Endodermal cell (in vitro differentiated cells): ENCODE measurements around the gene AKT1S1. TPM values are rescaled to one million over a fixed set of nuclear protein-coding genes. Genes with fewer than 3 reads are reported as not detected.
"Not testable (repeated sequence)": the region's sequence is repeated elsewhere in the genome, so short reads cannot be mapped to it uniquely, and the experiment has no call there.

ENCODE experiments used
- DNase-seq: peaks from one replicate; pipeline ENCODE4 v3.0.0-alpha.2; 2017
- H3K27ac ChIP-seq: 2 replicates; pipeline ENCODE4 v1.5.1; 2013; ENCODE audit warnings: mild to moderate bottlenecking, low read depth, low read length, moderate library complexity
- H3K27me3 ChIP-seq: 2 replicates; pipeline ENCODE4 v1.6.1; 2013; ENCODE audit warnings: mild to moderate bottlenecking, low read length, moderate library complexity; ENCODE audit not compliant: insufficient read depth, control insufficient read depth, poor library complexity, severe bottlenecking
- H3K36me3 ChIP-seq: 2 replicates; pipeline ENCODE4 v1.7.0; 2013; ENCODE audit warnings: mild to moderate bottlenecking, low read length, moderate library complexity; ENCODE audit not compliant: control insufficient read depth, insufficient read depth
- H3K4me1 ChIP-seq: one replicate; pipeline ENCODE4 v1.7.0; 2013; ENCODE audit warnings: low read length; ENCODE audit not compliant: control insufficient read depth, insufficient read depth
- H3K4me3 ChIP-seq: 2 replicates; pipeline ENCODE4 v1.5.1; 2013; ENCODE audit warnings: mild to moderate bottlenecking, low read length, moderate library complexity
- H3K9ac ChIP-seq: 2 replicates; pipeline ENCODE4 v1.6.1; 2013; ENCODE audit warnings: mild to moderate bottlenecking, low read length, moderate library complexity; ENCODE audit not compliant: poor library complexity, severe bottlenecking; ENCODE audit errors: extremely low read depth
- H3K9me3 ChIP-seq: 2 replicates; pipeline ENCODE4 v1.6.1; 2013; ENCODE audit warnings: mild to moderate bottlenecking, low read length, moderate library complexity; ENCODE audit not compliant: control insufficient read depth
- H3K27ac Mint-ChIP-seq: 2 replicates; pipeline ENCODE4 v1.8.0; 2020; ENCODE audit warnings: mixed read lengths
- H3K27me3 Mint-ChIP-seq: 2 replicates; pipeline ENCODE4 v1.8.0; 2021; ENCODE audit warnings: mild to moderate bottlenecking, mixed read lengths; ENCODE audit not compliant: insufficient read depth
- H3K36me3 Mint-ChIP-seq: 2 replicates; pipeline ENCODE4 v1.8.0; 2020; ENCODE audit warnings: low read depth, mixed read lengths
- H3K4me1 Mint-ChIP-seq: 2 replicates; pipeline ENCODE4 v1.8.0; 2020; ENCODE audit warnings: mixed read lengths
- H3K4me3 Mint-ChIP-seq: 2 replicates; pipeline ENCODE4 v1.8.0; 2020; ENCODE audit warnings: mild to moderate bottlenecking, moderate library complexity, mixed read lengths
- H3K9me3 Mint-ChIP-seq: 2 replicates; pipeline ENCODE4 v1.8.0; 2020; ENCODE audit warnings: mild to moderate bottlenecking, mixed read lengths
- WGBS, 2 experiments: methylation state at CpG; one replicate each; pipeline versions ENCODE4 v1.1.5 to v1.1.7; 2013; ENCODE audit warnings: missing lambda C conversion rate in 2 of 2, mixed read lengths in 1 of 2; ENCODE audit not compliant: insufficient coverage in 1 of 2, insufficient read length in 1 of 2; 5-methylcytosine and 5-hydroxymethylcytosine counted together
- microRNA-seq: library from miRNA; unstranded; fragments of <30 nt; microRNA quantifications from one replicate; pipeline ENCODE4 v1.2.0, GENCODE V29; 2020; ENCODE audit warnings: borderline microRNAs expressed
- total RNA-seq, 2 donors: library from RNA; stranded (reverse); fragmentation: NEBNext Ultra II Directional in 1 of 2; extraction: Animal tissue kit (Norgen Biotek cat#: 25700) in 1 of 2; gene quantifications; 2 replicates in 1 of 2; 3 replicates in 1 of 2; pipeline ENCODE4 v1.2.1, GENCODE V29; 2021
- TF ChIP-seq, protein P1 (sequence below): fragments of 200-600 bp; sonication (generic); conservative IDR thresholded peaks from 2 replicates; pipeline ENCODE4 v1.5.0; 2021; ENCODE audit warnings: antibody characterized with exemption, mild to moderate bottlenecking

AKT1S1 gene
- total RNA-seq, 2 donors from 2014 or later = 41.3 to 47.0 TPM

DNA sequence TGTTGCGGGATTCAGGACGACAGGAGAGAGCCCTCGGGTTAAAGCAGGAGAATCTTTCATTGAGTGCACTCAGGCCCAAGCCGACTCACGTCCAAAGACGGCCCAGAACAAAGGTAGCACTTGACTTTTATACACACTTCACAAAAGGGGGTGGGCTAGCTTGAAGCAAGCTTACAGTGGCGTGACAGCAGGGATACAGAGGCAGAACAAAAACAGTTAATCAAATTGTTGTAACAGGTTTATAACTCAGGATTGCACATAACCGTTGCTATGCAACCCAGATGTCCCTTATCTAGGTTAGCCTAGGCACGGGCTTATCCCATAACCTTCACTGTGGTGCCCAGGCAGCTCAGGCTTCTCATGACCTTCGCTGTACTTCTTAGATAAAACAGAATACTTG, 57.0 kb downstream of the AKT1S1 start:
- H3K27ac Mint-ChIP-seq = peak overlapping the region; percentile 52
- no peak overlapping the region for H3K9ac ChIP-seq
- peaks cover 39% of the 10 kb centered on the region for H3K36me3 Mint-ChIP-seq
- H3K36me3 ChIP-seq = peaks cover 25% of the 10 kb centered on the region
- no peak overlapping the region for H3K4me3 ChIP-seq
- H3K27me3 Mint-ChIP-seq = no peaks in the 10 kb centered on the region
- H3K4me3 Mint-ChIP-seq = peak overlapping the region; percentile 92
- DNase-seq = no peak
- H3K9me3 ChIP-seq = no peaks in the 10 kb centered on the region
- H3K27ac ChIP-seq = no peak overlapping the region
- 89 to 91% methylated on average over 9 to 10 of the region's 10 CpGs for WGBS, 2 experiments
- peaks cover 11% of the 10 kb centered on the region for H3K4me1 Mint-ChIP-seq
- TF ChIP-seq, protein P1, sequence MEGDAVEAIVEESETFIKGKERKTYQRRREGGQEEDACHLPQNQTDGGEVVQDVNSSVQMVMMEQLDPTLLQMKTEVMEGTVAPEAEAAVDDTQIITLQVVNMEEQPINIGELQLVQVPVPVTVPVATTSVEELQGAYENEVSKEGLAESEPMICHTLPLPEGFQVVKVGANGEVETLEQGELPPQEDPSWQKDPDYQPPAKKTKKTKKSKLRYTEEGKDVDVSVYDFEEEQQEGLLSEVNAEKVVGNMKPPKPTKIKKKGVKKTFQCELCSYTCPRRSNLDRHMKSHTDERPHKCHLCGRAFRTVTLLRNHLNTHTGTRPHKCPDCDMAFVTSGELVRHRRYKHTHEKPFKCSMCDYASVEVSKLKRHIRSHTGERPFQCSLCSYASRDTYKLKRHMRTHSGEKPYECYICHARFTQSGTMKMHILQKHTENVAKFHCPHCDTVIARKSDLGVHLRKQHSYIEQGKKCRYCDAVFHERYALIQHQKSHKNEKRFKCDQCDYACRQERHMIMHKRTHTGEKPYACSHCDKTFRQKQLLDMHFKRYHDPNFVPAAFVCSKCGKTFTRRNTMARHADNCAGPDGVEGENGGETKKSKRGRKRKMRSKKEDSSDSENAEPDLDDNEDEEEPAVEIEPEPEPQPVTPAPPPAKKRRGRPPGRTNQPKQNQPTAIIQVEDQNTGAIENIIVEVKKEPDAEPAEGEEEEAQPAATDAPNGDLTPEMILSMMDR = no peak
- H3K27me3 ChIP-seq = no peaks in the 10 kb centered on the region
- no peaks in the 10 kb centered on the region for H3K9me3 Mint-ChIP-seq
- H3K4me1 ChIP-seq = no peaks in the 10 kb centered on the region

DNA sequence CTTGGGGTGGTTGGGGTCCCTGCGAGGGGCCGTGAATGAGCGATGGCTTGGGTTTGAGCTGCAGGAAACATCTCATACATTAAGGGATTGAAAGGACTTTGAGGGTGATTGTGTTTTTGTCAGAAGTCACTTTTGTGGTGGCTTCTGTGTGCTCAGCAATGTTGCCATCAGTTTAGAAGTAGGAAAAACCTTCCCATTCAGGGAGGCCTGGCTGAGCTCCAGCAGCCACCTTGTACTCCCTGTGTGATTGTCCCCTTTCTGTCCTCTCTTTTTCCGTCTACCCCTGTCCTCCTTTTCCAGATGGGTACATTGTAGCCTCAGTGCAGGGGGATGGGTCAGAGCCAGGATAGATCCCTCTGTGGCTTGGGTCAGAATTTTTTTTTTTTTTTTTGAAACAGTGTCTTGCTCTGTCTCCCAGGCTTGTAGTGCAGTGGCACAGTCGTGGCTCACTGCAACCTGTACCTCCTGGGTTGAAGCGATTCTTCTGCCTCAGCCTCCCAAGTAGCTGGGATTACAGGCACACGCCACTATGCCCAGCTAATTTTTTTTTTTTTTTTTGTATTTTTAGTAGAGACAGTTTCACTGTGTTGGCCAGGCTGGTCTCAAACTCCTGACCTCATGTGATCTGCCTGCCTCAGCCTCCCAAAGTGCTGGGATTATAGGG, 57.6 kb downstream of the AKT1S1 start:
- H3K9me3 ChIP-seq, H3K27me3 Mint-ChIP-seq, H3K9me3 Mint-ChIP-seq, H3K4me1 ChIP-seq, DNase-seq, H3K27me3 ChIP-seq, H3K27ac ChIP-seq: not testable (repeated sequence)
- peaks cover 37% of the 10 kb centered on the region for H3K36me3 Mint-ChIP-seq
- Histone ChIP-seq H3K36me3 (peaks cover 25% of the 10 kb centered on the region), H3K9ac (peak overlapping the region; percentile 99), H3K4me3 (peak overlapping the region; percentile 95)
- H3K4me1 Mint-ChIP-seq = peaks cover 11% of the 10 kb centered on the region
- peak overlapping the region; percentile 97 for H3K27ac Mint-ChIP-seq
- peak overlapping the region; percentile 92 for H3K4me3 Mint-ChIP-seq
- 88 to 100% methylated on average over 3 to 7 of the region's 7 CpGs for WGBS, 2 experiments

Small RNA genes within 50 kb of the gene (microRNA-seq; reads per million reads assigned to microRNA genes)
- gene MIR4749 (0.89 reads per million), gene MIR4750 (not detected), gene MIR6800 (not detected)

Other genes with a start within 250 kb of the AKT1S1 start
- gene RRAS, start 237.2 kb downstream of the AKT1S1 start, total RNA-seq = 1 to 10 TPM; 5.8 to 7.3 TPM
- gene SCAF1, start 235.1 kb downstream of the AKT1S1 start, total RNA-seq = 10 to 100 TPM; 84.8 to 94.5 TPM
- 100 to 1,000 TPM; 127 to 128 TPM for gene IRF3, start 211.5 kb downstream of the AKT1S1 start, total RNA-seq
- gene BCL2L12, start 211.4 kb downstream of the AKT1S1 start, total RNA-seq = 100 to 1,000 TPM in 1 of 2 donors, 10 to 100 TPM in 1; 91.8 to 101 TPM
- 100 to 1,000 TPM; 343 to 362 TPM for gene PRMT1, start 200.1 kb downstream of the AKT1S1 start, total RNA-seq
- gene ADM5, start 187.8 kb downstream of the AKT1S1 start, total RNA-seq = 1 to 10 TPM; 4.6 to 7.7 TPM
- 10 to 100 TPM; 41.4 to 59.7 TPM for gene CPT1C, start 186.2 kb downstream of the AKT1S1 start, total RNA-seq
- gene TSKS, start 114.0 kb downstream of the AKT1S1 start, total RNA-seq = under 1 TPM in 1 of 2 donors, not detected in 1; 0.31 TPM
- gene AP2A1, start 110.4 kb downstream of the AKT1S1 start, total RNA-seq = 100 to 1,000 TPM; 100 to 110 TPM
- gene FUZ, start 64.1 kb downstream of the AKT1S1 start, total RNA-seq = 10 to 100 TPM; 26.1 to 41.2 TPM
- gene MED25, start 59.1 kb downstream of the AKT1S1 start, total RNA-seq = 10 to 100 TPM; 89.1 to 90.0 TPM
- gene PTOV1, start 26.2 kb downstream of the AKT1S1 start, total RNA-seq = 100 to 1,000 TPM; 279 to 287 TPM
- gene PNKP, start 9.8 kb downstream of the AKT1S1 start, total RNA-seq = 100 to 1,000 TPM; 161 to 163 TPM
- 10 to 100 TPM; 40.7 to 47.3 TPM for gene TBC1D17, start 347 bp upstream of the AKT1S1 start, total RNA-seq
- under 1 TPM in 1 of 2 donors, not detected in 1; 0.97 TPM for gene IL4I1, start 19.5 kb upstream of the AKT1S1 start, total RNA-seq
- gene ATF5, start 51.9 kb upstream of the AKT1S1 start, total RNA-seq = 10 to 100 TPM in 1 of 2 donors, 1 to 10 TPM in 1; 7.4 to 12.0 TPM
- gene NUP62, start 52.1 kb upstream of the AKT1S1 start, total RNA-seq = 10 to 100 TPM; 84.9 to 96.4 TPM
- gene SIGLEC11, start 83.8 kb upstream of the AKT1S1 start, total RNA-seq = not detected
- gene VRK3, start 148.0 kb upstream of the AKT1S1 start, total RNA-seq = 10 to 100 TPM; 43.5 to 48.9 TPM
- 10 to 100 TPM in 1 of 2 donors, 1 to 10 TPM in 1; 9.5 to 12.0 TPM for gene ZNF473, start 148.7 kb upstream of the AKT1S1 start, total RNA-seq